GM21360 (cell line): Measurements from ENCODE around the gene SLC39A11.
"Not testable (repeated sequence)": the region's sequence is repeated elsewhere in the genome, so short reads cannot be mapped to it uniquely, and the experiment has no call there.

Experiments used
- ATAC-seq: cut with Tn5 transposase; IDR thresholded peaks from one replicate; pipeline ENCODE4 v1.9.1; 2021; ENCODE audit warnings: mild to moderate bottlenecking, moderate library complexity; ENCODE audit not compliant: unreplicated experiment

SLC39A11 gene

GRCh38 chr17:72726936-72727335 lies 365.6 kb downstream of the SLC39A11 start:
- peak; percentile 88 for ATAC-seq

GRCh38 chr17:72725433-72726068 lies 366.9 kb downstream of the SLC39A11 start:
- ATAC-seq, result no peak

DNA sequence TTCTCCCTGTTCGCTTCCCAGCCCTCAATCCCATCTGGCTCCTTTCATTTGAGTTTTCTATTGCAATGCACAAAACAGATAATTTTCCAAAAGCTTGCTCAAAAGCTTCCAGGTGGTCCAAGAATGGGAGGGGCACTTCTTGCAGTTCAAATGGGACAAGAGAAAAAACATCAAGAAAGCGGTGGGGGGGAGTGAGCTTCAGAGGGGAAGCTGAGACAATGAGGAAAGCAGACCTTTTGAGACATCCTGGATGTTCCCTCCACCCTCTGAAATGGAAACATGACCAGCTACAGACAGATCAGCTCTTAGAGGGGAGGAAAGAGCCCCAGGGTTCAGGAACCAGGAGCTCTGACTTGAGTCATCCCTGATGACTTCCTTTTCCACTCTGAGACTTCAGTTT lies 368.2 kb downstream of the SLC39A11 start:
- no peak for ATAC-seq

DNA sequence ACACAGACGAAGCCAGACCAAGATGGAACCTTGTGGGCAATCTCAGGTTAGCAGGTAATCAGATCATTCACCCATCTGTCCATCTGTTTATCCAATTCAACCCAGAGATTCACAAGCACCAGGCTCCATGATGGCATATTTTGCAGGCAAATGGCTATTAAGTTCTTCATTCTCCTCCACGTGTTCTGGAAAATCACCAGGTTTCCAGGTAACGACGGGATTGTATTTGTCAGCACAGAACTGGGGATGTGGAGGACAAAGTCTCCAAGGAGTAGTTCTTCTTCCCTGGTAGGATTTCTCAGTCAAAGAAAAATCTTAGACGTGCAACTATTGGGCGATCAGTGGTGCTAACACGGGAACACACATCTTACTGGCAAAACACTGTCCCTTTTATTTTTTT lies 368.8 kb downstream of the SLC39A11 start:
- no peak for ATAC-seq

- no peak for ATAC-seq
Measured at GRCh38 chr17:72720494-72720825, 372.0 kb downstream of the SLC39A11 start.

GRCh38 chr17:72719578-72720493 lies 372.7 kb downstream of the SLC39A11 start:
- ATAC-seq, result no peak

DNA sequence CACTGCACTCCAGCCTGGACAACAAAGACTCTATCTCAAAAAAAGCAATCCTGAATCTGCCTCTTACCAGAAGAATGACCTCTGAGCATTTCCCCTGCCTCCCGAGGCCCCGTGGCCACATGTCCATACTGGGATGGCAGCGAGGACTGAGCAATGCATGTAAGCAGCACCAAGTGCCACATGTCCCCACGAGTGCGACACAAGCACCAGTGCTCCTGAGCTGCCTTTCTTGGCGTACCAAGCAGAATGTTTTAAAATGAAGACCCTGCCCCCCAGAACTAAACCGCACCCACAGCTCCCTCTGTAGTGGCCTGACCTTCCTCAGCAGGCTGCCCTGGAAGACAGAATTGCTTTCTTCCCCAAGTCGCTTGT lies 373.3 kb downstream of the SLC39A11 start:
- ATAC-seq, result no peak

DNA sequence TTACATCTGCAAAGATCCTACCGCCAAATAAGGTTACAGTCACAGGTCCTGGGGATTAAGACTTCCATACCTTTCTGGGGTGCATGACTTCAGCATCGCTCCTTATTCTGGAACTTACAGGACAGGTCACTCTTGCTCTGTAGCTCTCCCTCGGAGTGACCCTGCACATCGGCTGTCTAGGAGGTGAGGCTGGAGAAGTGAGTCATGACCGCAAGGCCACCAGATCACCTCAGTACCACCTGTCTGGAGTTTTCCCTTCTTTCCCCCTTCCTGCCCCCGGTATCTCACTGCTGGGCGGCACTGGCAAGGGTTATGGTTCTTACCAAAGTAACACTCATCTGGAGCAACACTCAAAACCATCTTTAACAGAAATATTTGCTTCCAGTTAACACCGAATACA lies 374.8 kb downstream of the SLC39A11 start:
- no peak for ATAC-seq

GRCh38 chr17:72717276-72717675 lies 375.2 kb downstream of the SLC39A11 start:
- ATAC-seq, result no peak

GRCh38 chr17:72715906-72716572 lies 376.4 kb downstream of the SLC39A11 start:
- ATAC-seq, result no peak

DNA sequence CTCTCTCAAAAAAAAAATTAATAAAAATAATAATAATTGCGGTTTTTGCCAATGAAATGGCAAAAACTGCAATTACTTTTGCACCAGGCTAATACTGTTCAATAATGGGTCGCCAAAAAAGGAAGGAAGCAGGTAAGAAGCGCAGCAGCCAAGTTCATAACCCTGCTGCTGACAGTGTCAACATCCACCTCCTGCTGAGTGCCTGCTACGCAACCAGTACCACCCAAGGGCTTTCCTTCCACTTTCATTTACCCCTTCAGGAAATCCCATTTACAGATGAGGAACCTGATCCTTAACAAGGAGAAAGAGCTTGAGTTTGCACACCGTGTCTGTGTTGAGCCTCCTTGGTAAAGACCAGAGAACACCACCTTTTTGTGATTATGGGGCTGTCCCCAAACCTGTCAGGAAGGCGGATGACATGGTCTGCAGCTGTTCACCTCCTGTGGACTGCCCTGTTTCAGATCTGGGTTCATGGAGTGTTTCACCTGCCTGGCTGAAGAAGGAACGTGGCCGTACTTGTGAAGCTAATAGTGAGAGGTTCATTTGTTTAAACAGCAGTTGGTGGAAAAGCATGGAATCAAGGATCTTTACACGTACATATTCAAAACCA lies 378.0 kb downstream of the SLC39A11 start:
- no peak for ATAC-seq

DNA sequence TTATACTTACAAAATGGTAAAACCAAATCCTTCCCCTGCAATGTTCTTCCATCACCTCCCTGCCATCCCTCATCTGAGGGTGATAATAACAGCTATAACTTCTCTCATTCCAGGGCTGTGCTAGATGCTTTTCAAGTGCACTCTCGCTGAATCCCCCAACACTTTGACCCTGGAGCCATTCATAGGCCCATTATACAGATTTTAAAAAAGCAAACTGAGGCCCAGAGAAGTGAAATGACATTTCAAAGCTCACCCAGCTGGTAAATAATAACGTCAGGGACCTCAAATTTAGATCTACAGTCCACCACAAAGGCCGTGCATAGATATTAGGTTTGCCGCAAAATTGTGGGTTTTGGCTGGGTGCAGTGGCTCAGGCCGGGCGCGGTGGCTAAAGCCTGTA lies 378.8 kb downstream of the SLC39A11 start:
- ATAC-seq, result no peak

GRCh38 chr17:72711521-72712310 lies 380.8 kb downstream of the SLC39A11 start:
- no peak for ATAC-seq

DNA sequence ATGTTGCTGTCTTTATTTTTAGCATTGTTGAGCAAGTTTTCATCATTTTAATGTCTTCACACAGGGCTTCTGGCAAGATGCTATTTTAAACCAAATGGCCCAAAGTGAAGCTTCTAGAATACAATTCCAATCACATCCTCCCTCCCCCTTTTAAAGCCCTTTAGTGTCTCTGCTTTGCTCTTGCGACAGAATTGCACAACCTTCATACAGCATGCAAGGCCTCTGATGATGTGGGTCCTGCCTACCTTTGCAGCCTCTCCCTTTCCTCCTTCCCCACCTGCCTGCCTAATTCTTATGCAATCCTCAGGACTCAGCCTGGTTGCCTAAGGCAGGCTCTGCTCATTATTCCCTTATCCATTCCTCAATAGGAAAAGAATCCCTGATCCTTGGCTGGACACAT lies 381.7 kb downstream of the SLC39A11 start:
- ATAC-seq, result no peak

GRCh38 chr17:72710202-72710601 lies 382.3 kb downstream of the SLC39A11 start:
- no peak for ATAC-seq

- ATAC-seq, result not testable (repeated sequence)
Measured at GRCh38 chr17:72708682-72709081, 383.8 kb downstream of the SLC39A11 start.

- no peak for ATAC-seq
Measured at GRCh38 chr17:72707881-72708280, 384.6 kb downstream of the SLC39A11 start.

DNA sequence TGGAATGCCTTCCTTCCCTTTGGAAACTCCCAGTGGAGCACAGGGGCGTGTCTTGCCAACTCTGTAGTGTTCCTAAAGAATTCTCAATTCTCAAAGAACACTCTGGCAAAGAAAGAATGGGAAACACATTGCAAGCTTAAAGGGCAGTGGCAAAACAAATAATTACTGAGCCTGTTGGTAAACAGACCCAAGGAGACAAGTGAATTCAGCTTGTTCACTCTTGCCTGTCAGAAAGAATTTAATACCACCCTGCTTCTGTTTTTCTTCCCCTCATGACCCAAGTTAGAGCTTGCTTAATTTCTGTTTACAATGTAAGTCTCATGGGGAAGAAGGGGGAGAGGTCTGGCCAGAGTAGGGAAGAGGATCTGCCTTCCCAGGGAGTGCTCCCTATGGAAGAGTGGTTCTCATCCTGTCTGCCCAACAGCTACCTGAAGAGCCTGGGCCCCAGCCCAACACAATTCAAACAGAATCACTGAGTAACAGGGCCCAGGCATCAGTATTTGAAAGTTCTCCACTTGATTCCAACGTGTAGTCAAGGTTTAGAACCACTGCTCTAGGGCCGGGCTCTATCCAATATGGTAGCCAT lies 386.0 kb downstream of the SLC39A11 start:
- no peak for ATAC-seq

GRCh38 chr17:72705905-72706395 lies 386.5 kb downstream of the SLC39A11 start:
- peak; percentile 80 for ATAC-seq

DNA sequence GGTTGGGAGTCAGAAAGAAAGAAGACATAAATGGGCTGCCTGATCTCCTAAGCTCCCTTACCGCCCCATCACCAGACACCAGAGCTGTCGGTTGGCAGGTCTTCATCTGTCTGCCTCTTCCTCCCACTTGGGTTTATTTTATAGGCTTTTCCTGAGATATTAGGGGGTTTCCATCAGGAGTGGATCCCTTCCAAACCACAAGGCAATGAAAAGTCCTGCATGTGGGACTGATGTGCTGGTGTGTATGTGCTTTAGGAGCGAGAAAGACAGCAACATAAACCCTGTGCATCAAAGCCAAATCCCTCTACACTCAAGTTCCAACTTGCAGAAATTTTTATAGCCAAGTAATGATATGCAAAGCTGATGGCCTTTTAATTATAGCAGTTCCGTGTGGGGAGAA lies 389.5 kb downstream of the SLC39A11 start:
- no peak for ATAC-seq
